HEK293T (cell line): Measurements from ENCODE around the gene ESCO1.

Experiments
- CTCF ChIA-PET: fragments of 350-600 bp; formaldehyde crosslinking; extraction: SDS; loops from one replicate; lab custom pipeline; 2021; ENCODE audit warnings: antibody characterized with exemption, inconsistent platforms; lab: Yijun Ruan, JAX
- POLR2A ChIA-PET: fragments of 350-600 bp; formaldehyde crosslinking; extraction: SDS; loops from one replicate; lab custom pipeline; 2020; ENCODE audit warnings: antibody characterized with exemption, inconsistent platforms; lab: Yijun Ruan, JAX
- DNase-seq: peaks from one replicate; pipeline ENCODE4 v3.0.0; 2012; ENCODE audit warnings: mixed read lengths; ENCODE audit errors: extremely low spot score
- ARNT ChIP-seq: fragments of 450-650 bp; IDR thresholded peaks from 2 replicates; pipeline ENCODE4 v1.6.1; 2017; ENCODE audit warnings: mild to moderate bottlenecking
- BHLHE40 ChIP-seq: fragments of 450-650 bp; IDR thresholded peaks from 2 replicates; pipeline ENCODE4 v1.6.1; 2016; ENCODE audit warnings: mild to moderate bottlenecking, moderate library complexity, borderline replicate concordance
- CTBP1 ChIP-seq: fragments of 450-650 bp; IDR thresholded peaks from 2 replicates; pipeline ENCODE4 v1.6.1; 2016; ENCODE audit warnings: borderline replicate concordance
- ELF4 ChIP-seq: fragments of 450-650 bp; IDR thresholded peaks from 2 replicates; pipeline ENCODE4 v1.6.1; 2017; ENCODE audit warnings: antibody characterized with exemption
- FOXA1 ChIP-seq: fragments of 450-650 bp; IDR thresholded peaks from 2 replicates; pipeline ENCODE4 v1.6.1; 2016; ENCODE audit warnings: mild to moderate bottlenecking
- FOXK2 ChIP-seq: fragments of 450-650 bp; IDR thresholded peaks from 2 replicates; pipeline ENCODE4 v1.6.1; 2016; ENCODE audit warnings: mild to moderate bottlenecking
- FOXM1 ChIP-seq: fragments of 450-650 bp; IDR thresholded peaks from 2 replicates; pipeline ENCODE4 v1.6.1; 2017; ENCODE audit warnings: mild to moderate bottlenecking, borderline replicate concordance
- HDGF ChIP-seq: fragments of 450-650 bp; IDR thresholded peaks from 2 replicates; pipeline ENCODE4 v1.6.1; 2017; ENCODE audit warnings: antibody characterized with exemption, borderline replicate concordance
- L3MBTL2 ChIP-seq: fragments of 450-650 bp; conservative IDR thresholded peaks from 2 replicates; pipeline ENCODE4 v1.6.1; 2016; ENCODE audit warnings: mild to moderate bottlenecking
- LEF1 ChIP-seq: fragments of 450-650 bp; IDR thresholded peaks from 2 replicates; pipeline ENCODE4 v1.6.1; 2017; ENCODE audit warnings: mild to moderate bottlenecking, borderline replicate concordance
- NFRKB ChIP-seq: fragments of 450-650 bp; IDR thresholded peaks from 2 replicates; pipeline ENCODE4 v1.6.1; 2016; ENCODE audit warnings: mild to moderate bottlenecking, moderate library complexity
- PKNOX1 ChIP-seq: fragments of 450-650 bp; IDR thresholded peaks from 2 replicates; pipeline ENCODE4 v1.6.1; 2016
- SP1 ChIP-seq: fragments of 450-650 bp; IDR thresholded peaks from 2 replicates; pipeline ENCODE4 v1.6.1; 2017
- SUZ12 ChIP-seq: fragments of 450-650 bp; IDR thresholded peaks from 2 replicates; pipeline ENCODE4 v1.6.1; 2016; ENCODE audit warnings: mild to moderate bottlenecking
- TARDBP ChIP-seq: fragments of 450-650 bp; IDR thresholded peaks from 2 replicates; pipeline ENCODE4 v1.6.1; 2016
- ZNF384 ChIP-seq: fragments of 450-650 bp; IDR thresholded peaks from 2 replicates; pipeline ENCODE4 v1.6.1; 2016

Gene ESCO1

GRCh38 chr18:21499997-21500396, 100.5 kb downstream of the ESCO1 start:
- ChIA-PET POLR2A (no interaction called here), CTCF (no interaction called here)
- TF ChIP-seq LEF1 (no peak), L3MBTL2 (no peak), ELF4 (no peak), NFRKB (no peak), FOXA1 (no peak), SP1 (no peak)
- DNase-seq: no peak

- no peak for DNase-seq
- TF ChIP-seq BHLHE40 (no peak), FOXM1 (no peak)
- POLR2A ChIA-PET: no interaction called here
- CTCF ChIA-PET: interaction anchor here (0.7 kb wide), 2 partner anchors 9 to 31 kb away, joined by 3 read pairs; no protein-coding TSS in a partner anchor
These were observed 104.1 kb downstream of the ESCO1 start for GRCh38 chr18:21496277-21496835.

GRCh38 chr18:21490748-21491147, 109.8 kb downstream of the ESCO1 start:
- CTCF ChIA-PET: no interaction called here
- POLR2A ChIA-PET: no interaction called here
- no peak for DNase-seq
- TF ChIP-seq SP1: no peak
- TF ChIP-seq L3MBTL2: no peak
- TF ChIP-seq CTBP1: no peak
- TF ChIP-seq PKNOX1: no peak
- TF ChIP-seq SUZ12: no peak
- TF ChIP-seq FOXM1: no peak
- no peak for TF ChIP-seq HDGF
- no peak for TF ChIP-seq BHLHE40
- no peak for TF ChIP-seq FOXK2
- TF ChIP-seq LEF1: no peak
- no peak for TF ChIP-seq NFRKB
- no peak for TF ChIP-seq FOXA1
- no peak for TF ChIP-seq ELF4
- TF ChIP-seq ZNF384: no peak
- no peak for TF ChIP-seq ARNT
- no peak for TF ChIP-seq TARDBP

- no peak for DNase-seq
- CTCF ChIA-PET: interaction anchor here (0.6 to 2.3 kb wide), 4 partner anchors 11 to 111 kb away, joined by 3 to 11 read pairs (median 8); partner anchors contain the start of gene ESCO1
- POLR2A ChIA-PET: no interaction called here
- TF ChIP-seq ZNF384: no peak
- TF ChIP-seq FOXA1: no peak
- TF ChIP-seq ARNT: no peak
- no peak for TF ChIP-seq BHLHE40
- TF ChIP-seq TARDBP: no peak
- TF ChIP-seq L3MBTL2: no peak
- no peak for TF ChIP-seq LEF1
- TF ChIP-seq NFRKB: no peak
- no peak for TF ChIP-seq PKNOX1
These were observed 110.5 kb downstream of the ESCO1 start for GRCh38 chr18:21489919-21490495.

GRCh38 chr18:21489119-21489750, 111.3 kb downstream of the ESCO1 start:
- DNase-seq: peak; percentile 80
- ChIA-PET CTCF (interaction anchor here (0.6 to 2.3 kb wide), 12 partner anchors 8 to 377 kb away, joined by 3 to 11 read pairs (median 4); partner anchors contain the start of gene ESCO1), POLR2A (interaction anchor here (2.0 kb wide), 1 partner anchor 110 kb away, joined by 5 read pairs; no protein-coding TSS in a partner anchor)
- TF ChIP-seq TARDBP (no peak), SUZ12 (no peak), FOXM1 (no peak), BHLHE40 (no peak), HDGF (no peak), L3MBTL2 (no peak), FOXA1 (no peak), NFRKB (no peak), PKNOX1 (no peak), ELF4 (no peak), ZNF384 (no peak), CTBP1 (no peak), ARNT (no peak), FOXK2 (no peak), SP1 (no peak), LEF1 (no peak)

GRCh38 chr18:21486905-21487437, 113.5 kb downstream of the ESCO1 start:
- TF ChIP-seq BHLHE40: no peak
- ChIA-PET POLR2A (interaction anchor here (0.6 kb wide), 2 partner anchors 333 to 445 kb away, joined by 3 read pairs; no protein-coding TSS in a partner anchor), CTCF (interaction anchor here (0.8 kb wide), 1 partner anchor 10 kb away, joined by 3 read pairs; no protein-coding TSS in a partner anchor)
- no peak for DNase-seq
